HFF-Myc (cell line): ENCODE data around the gene PLAC9.

Source experiments
- DNase-seq: peaks from one replicate; pipeline ENCODE4 v3.0.0-alpha.2; 2011; ENCODE audit warnings: low read depth; ENCODE audit errors: extremely low read depth
- H3K4me3 ChIP-seq: replicated peaks from 2 replicates; pipeline ENCODE4 v1.5.1; 2011; ENCODE audit warnings: low read depth, mild to moderate bottlenecking, control low read depth, low read length
- CTCF ChIP-seq: IDR thresholded peaks from 2 replicates; pipeline ENCODE4 v1.5.1; 2012; ENCODE audit warnings: mild to moderate bottlenecking, low read depth, low read length, control low read depth; ENCODE audit errors: missing control alignments

Gene PLAC9

DNA sequence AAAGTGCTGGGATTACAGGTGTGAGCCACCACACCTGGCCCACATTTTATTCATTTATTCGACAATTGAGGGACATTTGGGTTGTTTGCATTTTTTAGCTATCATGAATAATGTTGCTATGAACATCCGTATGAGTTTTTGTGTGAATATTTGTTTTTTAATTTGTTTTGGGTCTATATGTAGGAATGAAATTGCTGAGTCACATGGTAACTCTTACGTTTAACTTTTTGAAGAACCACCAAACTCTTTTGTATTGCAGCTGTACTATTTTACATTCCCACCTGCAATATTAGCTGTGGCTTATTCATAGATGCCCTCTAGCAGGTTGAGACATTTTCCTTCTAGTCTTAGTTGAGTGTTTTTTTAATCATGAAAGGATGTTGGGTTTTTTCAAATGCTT, 14.4 kb downstream of the PLAC9 start:
- no peak for DNase-seq
- H3K4me3 ChIP-seq, result no peak overlapping the region
- no peak for TF ChIP-seq CTCF

- DNase-seq, result no peak
- no peak for TF ChIP-seq CTCF
- no peak overlapping the region for H3K4me3 ChIP-seq
These were observed 15.8 kb downstream of the PLAC9 start for GRCh38 chr10:80148166-80148805.

DNA sequence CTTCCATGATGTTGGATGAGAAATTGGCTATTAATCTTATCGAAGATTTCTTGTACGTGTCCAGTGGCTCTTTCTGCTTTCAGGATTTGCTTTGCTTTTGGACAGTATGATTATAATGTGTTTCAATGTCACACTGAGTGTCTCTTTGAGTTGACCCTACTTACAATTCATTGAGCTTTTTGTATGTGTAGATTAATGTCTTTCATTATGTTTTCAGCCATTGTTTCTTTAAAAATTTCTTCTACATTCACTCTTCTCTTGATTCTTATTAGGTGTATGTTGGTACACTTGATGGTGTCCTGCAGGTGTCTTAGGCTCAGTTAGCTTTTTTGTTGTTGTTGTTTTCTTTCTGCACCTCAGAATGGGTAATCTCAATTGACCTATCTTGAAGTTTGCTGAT, 16.6 kb downstream of the PLAC9 start:
- H3K4me3 ChIP-seq, result no peak overlapping the region
- TF ChIP-seq CTCF, result no peak
- DNase-seq, result no peak

- H3K4me3 ChIP-seq, result no peak overlapping the region
- no peak for DNase-seq
- TF ChIP-seq CTCF, result no peak
These were observed 17.6 kb downstream of the PLAC9 start for GRCh38 chr10:80150172-80150571.

- no peak for DNase-seq
- no peak overlapping the region for H3K4me3 ChIP-seq
- TF ChIP-seq CTCF, result no peak
These were observed 20.3 kb downstream of the PLAC9 start for GRCh38 chr10:80152820-80153219.

- no peak for TF ChIP-seq CTCF
- DNase-seq, result no peak
- H3K4me3 ChIP-seq, result no peak overlapping the region
These were observed 20.9 kb downstream of the PLAC9 start for GRCh38 chr10:80153460-80153859.

GRCh38 chr10:80154626-80154977, 22.1 kb downstream of the PLAC9 start:
- DNase-seq, result no peak
- no peak for TF ChIP-seq CTCF
- no peak overlapping the region for H3K4me3 ChIP-seq
